ENCODE data around the gene STAT6.

STAT6 gene, protein sequence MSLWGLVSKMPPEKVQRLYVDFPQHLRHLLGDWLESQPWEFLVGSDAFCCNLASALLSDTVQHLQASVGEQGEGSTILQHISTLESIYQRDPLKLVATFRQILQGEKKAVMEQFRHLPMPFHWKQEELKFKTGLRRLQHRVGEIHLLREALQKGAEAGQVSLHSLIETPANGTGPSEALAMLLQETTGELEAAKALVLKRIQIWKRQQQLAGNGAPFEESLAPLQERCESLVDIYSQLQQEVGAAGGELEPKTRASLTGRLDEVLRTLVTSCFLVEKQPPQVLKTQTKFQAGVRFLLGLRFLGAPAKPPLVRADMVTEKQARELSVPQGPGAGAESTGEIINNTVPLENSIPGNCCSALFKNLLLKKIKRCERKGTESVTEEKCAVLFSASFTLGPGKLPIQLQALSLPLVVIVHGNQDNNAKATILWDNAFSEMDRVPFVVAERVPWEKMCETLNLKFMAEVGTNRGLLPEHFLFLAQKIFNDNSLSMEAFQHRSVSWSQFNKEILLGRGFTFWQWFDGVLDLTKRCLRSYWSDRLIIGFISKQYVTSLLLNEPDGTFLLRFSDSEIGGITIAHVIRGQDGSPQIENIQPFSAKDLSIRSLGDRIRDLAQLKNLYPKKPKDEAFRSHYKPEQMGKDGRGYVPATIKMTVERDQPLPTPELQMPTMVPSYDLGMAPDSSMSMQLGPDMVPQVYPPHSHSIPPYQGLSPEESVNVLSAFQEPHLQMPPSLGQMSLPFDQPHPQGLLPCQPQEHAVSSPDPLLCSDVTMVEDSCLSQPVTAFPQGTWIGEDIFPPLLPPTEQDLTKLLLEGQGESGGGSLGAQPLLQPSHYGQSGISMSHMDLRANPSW
- total RNA-seq = 155 to 347 (median 199) reads per million in 18 experiments

DNA sequence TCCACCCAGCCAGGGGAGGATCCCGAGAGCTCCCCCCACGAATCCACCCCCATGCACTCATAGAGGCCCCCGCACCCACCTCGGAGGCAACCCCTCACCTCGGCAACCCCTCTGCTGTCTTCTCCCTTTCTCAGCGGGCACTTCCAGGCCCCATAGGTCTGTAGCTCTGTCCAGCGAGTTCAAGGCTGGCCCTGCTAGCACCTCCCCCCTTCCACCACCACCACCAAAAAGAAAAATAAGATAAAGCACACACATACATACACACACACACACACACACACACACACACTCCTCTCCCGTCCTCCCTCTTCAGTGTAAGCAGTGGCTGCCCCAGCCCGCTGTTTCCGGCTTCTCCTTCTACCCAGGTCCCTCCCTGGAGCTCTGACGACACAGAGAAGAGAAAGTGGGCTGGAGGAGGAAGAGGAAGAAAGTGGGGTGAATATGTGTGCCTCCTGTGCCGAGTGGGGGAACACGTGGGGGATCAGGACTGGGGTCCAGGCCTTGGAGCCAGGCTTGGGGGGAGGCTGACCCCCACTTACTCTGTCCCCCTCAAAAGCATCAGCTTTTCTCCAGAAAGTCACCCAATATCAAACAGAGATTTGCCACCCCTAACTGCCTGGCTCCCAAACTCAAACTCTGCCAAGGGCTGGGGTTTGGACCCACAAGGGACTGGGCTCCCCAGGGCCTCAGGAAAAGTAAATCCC is at the start of gene STAT6:
STAT6 (minus strand) TSS at position 332 of the 704 bp plus-strand sequence. CDS start 3,084 bp downstream, outside the sequence.
- peak; percentile 90 to 92 for DNase-seq

DNA sequence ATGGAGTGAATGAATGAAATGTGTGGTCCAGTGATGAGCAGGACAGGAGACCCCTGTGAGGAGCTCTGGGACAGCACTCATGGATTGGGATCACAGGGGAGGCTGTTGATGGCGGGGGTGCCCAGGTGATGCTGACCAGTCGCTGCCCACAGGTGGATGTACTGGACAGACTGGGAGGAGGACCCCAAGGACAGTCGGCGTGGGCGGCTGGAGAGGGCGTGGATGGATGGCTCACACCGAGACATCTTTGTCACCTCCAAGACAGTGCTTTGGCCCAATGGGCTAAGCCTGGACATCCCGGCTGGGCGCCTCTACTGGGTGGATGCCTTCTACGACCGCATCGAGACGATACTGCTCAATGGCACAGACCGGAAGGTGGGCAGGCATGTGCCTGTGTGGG is 49.6 kb upstream of the STAT6 start:
- no peak for DNase-seq

DNA sequence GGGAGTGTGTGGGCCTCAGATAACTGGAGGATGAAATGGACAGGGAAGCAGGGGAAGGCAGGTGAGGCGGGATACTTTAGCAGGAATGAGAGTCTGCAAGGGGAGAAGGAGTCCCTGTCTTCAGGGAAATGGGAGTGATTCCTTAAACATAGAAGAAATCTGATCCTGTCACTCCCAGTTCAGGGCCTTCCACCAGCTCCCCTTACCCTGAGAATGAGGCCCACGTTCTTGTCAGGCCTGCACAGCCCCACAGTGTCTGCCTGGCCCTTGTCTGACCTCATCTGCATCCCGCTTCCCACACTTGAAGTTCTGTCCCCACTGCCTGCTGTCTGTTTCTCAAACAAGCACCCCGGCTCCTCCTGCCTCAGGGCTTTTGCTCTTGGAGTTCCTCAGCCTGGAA is 48.9 kb upstream of the STAT6 start:
- no peak for DNase-seq

DNA sequence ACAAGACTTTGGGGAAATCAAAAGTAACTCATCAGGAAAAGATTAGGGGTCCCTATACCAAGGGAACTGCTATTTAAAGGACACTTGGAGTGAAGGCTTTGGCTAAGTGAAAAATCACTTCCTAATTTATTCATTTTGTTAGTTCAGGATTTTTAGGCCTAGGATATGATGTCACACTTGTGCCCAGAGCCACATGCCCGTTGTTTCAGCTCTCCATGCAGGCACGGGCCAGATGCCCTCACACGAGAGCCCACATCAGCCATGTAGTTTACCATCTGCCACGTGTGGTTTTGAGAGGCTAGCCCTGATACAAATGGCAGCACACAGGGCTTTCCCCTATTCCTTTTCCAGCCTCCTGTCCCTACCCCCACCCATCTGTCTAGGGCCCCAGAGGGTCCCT is 48.1 kb upstream of the STAT6 start:
- DNase-seq = peak; percentile 11 to 34

DNA sequence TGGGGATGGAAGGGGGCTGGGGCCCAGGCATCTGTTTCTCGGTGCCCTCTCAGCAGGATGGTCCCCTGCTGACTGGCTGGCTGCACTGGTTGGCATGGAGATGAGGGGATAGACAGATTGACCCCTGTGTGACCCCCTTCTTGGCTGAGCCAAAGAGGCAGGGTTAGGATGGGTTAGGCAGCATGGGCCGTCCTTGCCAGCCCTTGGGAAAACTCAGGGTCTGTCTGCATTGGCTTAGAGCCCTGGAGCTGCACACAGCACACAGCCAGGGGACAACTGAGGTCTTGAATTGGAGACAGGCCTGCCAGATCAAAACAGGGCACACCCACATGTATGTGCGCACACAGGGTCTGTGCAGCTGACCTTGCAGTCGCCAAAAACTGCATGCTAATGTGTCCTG is 47.5 kb upstream of the STAT6 start:
- DNase-seq = no peak

DNA sequence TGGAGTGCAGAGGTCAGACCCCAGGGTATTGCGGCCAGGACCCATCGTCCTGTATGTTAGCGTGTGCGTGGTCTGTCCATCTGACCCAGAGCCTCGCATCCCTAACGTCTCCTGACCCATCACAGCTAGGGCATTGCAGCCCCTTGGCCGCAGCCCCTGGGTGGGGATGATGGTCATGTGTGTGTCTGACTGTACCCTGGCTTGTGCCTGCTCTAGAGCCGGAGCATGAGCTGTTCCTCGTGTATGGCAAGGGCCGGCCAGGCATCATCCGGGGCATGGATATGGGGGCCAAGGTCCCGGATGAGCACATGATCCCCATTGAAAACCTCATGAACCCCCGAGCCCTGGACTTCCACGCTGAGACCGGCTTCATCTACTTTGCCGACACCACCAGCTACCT is 47.0 kb upstream of the STAT6 start:
- DNase-seq = no peak

DNA sequence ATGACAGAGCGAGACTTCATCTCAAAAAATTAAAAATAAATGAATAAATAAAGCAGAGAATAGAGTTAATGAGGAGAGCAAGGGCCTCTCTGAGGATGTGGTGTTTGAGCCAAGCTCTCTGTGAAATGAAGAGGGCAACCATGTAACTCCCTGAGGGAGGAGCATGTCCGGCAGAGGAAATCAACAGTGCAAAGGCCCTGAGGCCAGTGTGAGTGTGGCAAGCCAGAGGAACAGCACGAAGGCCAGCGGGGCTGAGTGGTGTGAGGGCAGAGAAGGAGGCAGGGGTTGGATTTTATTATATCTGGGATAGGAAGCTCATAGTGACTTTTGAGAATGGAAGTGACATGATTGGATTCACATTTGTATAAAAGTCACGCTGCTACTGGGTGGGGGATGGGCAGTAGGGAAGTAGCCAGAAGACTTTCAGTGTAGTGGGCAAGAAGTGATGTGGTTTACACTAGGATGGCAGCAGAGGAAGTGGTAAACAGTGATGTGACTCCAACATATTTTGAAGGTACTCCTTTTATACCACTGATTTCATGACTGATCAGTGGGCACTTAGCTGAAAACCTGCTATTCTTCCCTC is 46.5 kb upstream of the STAT6 start:
- peak; percentile 83 to 84 for DNase-seq

DNA sequence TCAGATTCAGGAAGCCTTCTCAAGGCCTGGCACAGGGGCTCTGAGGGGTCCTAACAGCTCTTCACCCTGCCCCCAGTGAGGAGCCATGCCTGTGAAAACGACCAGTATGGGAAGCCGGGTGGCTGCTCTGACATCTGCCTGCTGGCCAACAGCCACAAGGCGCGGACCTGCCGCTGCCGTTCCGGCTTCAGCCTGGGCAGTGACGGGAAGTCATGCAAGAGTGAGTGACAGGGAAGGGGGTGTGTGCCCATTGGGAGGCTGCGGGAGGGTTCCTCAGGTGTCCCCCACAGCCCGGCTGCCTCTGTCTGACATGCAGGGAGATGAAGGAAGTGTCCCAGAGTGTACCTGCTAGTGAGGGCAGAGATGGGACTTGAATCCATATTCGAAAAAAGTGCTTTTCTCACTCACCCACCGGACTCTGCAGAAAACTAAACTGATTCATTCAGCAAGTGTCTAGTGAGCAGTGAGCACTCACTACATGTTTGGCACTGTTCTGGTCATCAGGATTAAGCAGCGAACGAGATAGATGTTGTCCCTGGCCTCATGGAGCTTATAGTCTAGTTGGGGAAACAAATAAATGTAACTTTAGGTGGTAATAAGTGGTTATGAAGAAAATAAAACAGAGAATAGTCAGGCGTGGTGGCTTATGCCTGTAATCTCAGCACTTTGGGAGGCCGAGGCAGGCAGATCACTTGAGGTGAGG is 45.7 kb upstream of the STAT6 start:
- peak; percentile 50 to 64 for DNase-seq

DNA sequence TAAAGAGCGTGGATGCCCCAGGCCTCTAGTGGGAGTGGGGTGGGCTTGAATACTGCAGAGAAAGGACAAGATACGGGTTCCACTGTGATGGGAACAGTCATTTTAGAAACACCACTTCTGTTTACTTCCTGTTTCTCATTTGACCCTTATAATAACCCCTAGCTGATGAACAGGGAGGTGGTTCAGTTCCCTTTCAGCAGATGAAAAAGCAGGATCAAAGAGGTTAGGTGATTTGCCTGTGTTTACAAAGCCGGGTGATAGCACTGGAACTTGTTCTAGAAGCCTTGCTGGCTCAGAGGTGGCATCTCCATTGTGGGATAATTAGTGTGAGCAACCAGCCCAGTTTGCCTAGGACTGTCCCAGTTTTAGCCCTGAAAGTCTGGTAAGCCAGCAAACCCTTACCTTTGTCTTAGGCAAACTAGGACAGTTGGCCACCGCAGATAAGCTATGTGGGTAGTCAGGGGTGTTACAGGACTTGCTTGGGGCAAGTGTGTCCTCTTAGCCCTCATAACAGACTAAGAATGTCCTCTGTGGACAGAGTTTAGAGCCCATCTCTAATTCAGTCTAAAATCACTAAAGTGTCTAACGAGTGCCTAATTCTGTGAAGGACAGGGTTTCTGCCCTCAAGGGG is 43.8 kb upstream of the STAT6 start:
- peak in 1 of 2 donors; percentile 36 for DNase-seq

DNA sequence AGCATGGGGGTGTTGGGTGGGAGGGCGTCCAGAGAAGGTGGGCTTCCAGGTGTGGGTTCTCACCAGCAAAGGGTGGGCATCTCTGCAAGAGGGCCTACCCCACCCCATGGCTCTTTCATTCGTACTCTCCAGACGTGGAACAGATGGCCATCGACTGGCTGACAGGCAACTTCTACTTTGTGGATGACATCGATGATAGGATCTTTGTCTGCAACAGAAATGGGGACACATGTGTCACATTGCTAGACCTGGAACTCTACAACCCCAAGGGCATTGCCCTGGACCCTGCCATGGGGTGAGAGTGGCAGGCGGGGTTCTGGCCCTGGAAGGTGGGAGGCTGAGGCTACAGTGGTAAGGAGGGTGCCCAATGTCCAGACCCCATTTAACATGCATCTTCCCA is 42.9 kb upstream of the STAT6 start:
- no peak for DNase-seq

DNA sequence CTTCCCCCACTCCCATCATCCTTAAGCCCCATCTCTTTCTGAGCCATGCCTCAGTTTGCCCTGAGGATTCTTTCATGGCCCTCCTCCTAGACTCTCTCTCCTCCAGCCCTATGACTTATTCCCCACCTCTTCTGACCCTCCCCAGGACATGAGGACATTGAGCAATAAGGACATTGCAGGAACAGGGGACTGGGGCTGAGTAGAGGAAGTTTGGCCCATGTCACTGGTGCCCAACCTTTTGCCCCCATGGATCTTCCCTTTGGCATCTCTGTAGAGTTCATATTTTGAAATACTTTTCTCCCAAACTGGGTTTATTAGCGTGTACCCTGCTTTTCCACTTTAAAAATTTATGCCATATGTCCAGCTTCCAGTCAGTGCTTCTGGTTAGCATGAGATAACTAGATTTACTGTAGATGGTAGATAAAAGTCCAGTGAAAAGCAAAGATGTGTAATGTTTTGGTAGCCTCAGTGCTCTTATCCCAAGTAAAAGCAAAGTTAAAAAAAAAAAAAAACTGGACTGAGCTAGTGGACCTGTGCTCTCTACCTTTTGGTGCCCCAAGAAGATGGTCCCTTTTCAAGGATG is 42.3 kb upstream of the STAT6 start:
- DNase-seq = peak; percentile 57

DNA sequence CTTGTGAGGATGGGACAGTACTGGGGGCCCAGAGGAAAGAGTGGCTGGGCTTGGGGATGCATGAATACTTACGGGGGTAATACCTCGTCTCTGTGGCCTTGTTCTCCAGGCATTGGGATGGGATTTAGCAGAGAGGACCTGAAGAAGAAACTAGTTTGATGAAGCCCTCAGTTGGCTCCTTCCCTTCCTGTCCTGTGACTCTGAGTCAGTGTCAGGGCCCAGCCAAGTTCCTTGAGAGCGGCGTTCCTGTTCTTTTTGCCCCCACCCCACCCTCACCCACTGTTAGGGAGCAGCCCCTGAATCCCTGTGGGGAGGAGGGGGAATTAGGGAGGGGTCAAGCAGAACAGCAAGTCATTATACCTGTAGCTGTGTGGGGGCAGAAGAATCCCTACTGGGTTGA is 41.5 kb upstream of the STAT6 start:
- peak; percentile 70 to 86 for DNase-seq

DNA sequence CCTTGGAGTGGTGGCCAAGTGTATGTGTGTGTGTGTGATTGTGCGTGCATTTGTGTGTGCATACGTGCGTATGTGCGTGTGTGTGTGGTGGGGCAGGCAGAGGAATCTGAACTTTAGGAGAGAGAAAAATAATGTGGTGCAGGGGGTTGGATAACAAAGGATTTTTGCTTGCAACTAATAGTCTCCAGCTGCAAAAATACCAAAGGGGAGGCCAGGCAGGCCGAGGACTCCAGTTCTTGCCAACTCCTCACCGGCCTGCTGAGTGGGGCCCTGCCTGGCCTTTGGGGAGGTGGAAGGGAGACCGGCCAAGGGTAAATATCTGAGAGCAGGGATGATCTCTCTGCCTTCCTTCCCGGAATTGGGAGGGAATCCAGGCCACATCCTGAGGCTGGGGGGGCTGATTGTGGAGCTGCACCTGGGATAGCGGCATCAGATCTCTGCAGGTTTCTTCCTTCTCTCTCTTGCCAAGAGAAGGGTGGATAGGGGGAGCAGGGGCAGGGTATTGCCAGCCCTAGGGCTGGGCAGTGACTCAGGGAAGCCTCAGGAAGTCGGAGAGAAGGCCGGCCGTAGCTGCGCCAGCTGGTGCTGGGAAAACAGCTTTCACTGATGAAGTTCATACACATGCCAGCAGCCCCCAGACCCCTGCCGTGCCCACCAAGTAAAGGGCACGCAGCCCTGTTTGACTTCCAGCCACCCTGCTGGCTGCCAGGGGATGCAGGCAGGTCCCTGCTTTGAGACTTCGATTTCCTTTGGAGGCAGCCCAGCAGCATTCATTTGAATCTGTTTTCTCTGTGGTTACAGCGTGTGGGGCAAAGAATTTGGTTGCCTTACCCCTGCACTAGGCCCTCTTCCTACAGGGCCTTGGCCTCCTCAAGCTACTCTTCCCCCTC is 40.8 kb upstream of the STAT6 start:
- no peak for DNase-seq

DNA sequence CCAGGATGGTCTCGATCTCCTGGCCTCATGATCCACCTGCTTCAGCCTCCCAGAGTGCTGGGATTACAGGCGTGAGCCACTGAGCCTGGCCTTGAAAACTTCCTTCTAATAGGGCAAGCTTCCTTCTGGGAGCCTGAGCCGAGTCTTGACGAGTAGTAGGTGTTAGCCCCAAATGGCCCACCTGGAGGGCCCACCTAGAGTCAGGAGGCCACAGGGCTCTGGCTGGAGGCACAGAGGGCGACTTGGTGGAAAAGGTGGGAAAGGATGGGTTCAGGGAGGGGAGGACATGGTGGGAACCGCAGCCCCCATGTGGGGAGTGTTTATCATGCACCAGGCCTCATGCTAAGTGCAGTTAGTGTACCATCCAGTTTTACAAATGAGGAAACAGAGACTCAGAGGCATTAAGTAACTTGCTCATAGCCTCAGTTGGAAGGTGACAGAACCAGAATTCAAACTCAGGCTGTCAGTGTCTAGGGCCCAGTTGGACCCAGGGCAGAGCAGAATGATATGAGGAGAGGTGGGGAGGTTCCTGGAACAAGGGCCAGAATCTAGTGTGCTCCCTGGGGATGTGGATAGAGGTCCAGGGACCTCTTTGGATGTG is 39.3 kb upstream of the STAT6 start:
- no peak for DNase-seq

DNA sequence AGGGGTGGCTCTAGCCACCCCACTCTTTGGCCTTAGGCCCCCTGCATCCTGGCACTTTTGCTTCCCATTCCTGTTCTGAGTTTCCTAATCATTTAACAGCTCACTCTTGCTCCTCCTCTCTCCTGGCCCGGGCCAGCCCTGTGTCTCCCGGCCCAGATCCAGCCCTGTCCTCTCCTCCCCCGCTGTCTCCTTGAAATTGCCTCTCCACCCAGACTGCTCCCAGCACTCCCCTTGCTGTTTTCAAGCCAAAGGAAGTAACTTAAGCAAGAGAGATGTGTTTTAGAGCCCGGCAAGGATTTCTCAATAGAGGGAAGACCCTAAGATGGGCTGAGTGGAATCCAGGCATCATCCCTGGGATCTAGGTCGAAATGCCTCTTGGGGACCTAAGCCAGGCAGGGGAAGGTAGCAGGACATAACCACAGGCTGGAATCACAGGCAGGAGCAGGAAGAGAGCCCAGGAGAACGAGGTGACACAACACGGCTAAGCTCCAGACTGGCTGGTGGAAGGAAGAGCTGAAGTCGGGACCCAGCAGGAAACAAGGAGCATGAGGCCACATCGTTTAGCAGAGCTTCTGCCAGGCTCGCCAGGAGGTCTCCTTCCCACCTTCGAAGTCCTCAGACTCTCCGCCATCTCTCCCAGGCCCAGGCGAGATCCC is 38.2 kb upstream of the STAT6 start:
- no peak for DNase-seq

DNA sequence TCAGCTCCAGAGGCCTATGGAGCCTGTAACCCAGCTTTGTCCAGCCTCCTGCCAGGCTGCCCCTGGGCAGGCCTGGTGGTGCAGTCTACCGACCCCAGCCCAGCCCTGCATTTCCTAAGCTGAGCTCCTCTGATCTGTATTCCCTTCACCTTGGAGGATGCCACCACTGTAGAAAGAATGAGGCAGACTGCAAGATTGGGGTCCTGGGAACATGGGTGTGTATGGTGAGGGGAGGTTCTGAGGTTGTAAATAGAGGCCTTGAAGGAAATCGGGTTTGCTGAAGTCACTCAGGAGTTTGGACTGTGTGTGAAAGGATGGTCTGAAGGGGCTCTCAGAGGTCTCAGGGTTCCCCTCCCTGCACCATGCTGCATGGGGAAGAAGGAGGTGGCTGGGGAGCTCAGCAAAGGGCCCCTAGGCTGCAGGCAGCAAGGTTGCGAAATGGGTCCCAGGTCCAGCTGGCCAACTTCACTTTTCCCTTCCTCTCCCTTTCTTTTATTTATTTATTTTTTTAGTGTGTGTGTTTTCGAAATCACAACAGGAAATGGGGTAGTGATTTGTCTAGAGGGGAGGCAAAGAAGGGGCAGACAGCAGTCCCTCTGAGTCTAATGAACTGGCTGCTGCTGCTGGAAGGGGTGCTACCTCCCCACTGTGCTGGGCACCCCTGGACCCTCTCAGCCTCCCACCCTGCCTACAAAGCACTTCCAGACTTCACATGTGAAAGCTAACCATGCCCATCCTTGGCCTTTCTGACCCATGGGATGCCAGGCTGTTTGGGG is 37.5 kb upstream of the STAT6 start:
- DNase-seq = peak; percentile 64 to 68

DNA sequence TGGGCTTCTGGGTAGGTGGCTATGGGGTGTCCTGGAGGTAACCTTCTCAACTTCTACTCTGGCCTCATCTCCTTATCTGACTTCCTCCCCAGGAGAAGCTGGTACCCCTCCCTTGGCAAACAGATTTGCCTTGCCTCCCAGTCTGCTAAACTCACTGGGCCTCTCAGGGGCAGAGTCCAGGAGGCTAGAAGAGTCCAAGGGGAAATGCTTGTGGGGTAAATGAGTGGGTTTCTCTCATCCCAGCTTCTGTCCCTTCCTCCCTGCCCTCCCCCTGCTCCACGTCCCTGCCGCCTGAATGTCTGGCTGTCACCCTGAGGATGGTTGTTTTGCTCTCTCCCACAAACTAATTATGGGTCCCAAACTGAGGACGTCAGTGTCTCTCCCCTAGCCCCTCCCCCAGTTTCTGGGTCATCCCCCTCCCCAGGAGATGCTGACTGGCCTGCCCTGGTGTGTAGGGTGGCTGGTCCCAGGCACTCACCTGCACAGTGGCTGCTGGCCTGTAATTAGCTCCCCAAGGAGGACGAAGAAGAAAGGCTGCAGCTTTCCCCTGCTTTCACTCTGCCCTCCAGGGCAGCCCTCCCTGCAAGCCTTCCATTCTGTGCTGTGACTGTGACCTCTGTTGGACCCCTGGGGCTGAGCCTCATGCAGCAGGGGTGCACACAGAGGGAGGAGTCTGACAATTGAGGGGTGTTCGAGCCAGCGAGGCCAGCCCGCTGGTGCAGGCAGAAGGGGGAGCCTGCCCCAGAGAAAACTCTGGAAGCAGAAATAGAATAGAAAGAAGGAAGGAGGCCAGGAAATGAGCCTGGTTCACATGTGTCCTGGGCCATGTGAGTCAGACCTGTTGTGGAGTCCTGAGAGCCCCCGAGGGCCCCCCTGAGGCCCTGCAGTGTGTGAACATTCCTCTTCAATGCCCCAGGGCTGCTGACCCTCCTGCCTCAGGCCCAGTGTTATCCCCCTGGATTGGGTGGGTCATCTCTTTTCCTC is 36.1 kb upstream of the STAT6 start, which contains the start of gene LRP1-AS:
LRP1-AS (minus strand) TSS at position 659 of the 984 bp plus-strand sequence.
- DNase-seq = no peak

All from inflammatory macrophage (primary cell).